Activated CD8-positive, alpha-beta memory T cell treated with anti-CD3 and anti-CD28 coated beads, Interleukin-2, amount 50 U/mL, for 1 hour (primary cell): ENCODE data around the gene SERPINB7.
"Not testable (repeated sequence)": the region's sequence is repeated elsewhere in the genome, so short reads cannot be mapped to it uniquely, and the experiment has no call there.

Experiments used
- DNase-seq: peaks from one replicate; pipeline ENCODE4 v3.0.0-alpha.2; 2020; ENCODE audit errors: extremely low read depth

The SERPINB7 gene

DNA sequence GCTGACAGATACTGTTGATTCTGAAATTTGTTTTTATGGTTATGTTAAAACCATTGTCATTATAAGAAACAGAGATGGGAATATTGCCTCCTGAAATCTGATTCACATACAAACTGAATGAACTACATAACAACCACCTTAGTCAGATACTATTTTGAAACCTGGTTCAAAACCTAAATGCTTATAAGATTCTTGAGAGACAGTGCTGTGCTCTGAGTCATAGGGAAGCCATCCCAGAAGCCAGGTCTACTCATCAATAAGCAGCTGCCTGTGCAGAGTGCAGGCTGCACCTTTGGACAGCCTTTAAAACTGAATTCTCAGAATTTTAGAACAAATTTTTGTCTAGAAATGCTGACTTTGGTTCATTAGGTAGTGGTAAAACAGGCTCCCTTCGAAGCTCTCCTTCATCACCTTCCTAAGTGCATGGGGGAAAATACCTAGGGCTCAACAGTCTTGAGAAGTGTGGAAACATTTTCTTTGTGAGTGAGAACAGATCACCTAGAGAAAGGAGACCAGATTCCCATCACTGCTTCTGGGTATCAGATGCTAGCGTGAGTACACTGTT, at the start of gene SERPINB7:
SERPINB7 (plus strand) TSS at position 253 of the 565 bp plus-strand sequence. CDS start 6,955 bp downstream, outside the sequence.
- DNase-seq = no peak

- DNase-seq = no peak
Measured at GRCh38 chr18:63725682-63726480, 49.3 kb upstream of the SERPINB7 start.

- no peak for DNase-seq
Measured at GRCh38 chr18:63730773-63731172, 44.4 kb upstream of the SERPINB7 start.

DNA sequence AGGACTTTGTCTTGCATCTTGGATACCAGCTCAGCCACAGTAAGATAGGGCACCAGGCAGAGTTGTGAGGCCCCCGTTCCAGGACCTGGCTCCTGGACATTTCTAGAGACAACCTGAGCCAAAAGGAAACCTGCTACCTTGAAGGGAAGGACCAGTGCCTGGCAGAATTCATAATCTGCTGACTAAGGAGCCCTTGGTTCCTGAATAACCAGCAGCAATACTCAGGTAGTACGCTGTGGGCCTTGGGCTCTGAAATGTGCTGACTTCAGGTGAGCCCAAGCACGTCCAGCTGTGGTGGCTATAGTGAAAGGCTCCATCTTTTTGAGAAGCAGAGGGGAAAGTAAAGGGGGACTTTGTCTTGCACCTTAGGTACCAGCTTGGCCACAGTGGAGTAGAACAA, 44.0 kb upstream of the SERPINB7 start:
- no peak for DNase-seq

DNA sequence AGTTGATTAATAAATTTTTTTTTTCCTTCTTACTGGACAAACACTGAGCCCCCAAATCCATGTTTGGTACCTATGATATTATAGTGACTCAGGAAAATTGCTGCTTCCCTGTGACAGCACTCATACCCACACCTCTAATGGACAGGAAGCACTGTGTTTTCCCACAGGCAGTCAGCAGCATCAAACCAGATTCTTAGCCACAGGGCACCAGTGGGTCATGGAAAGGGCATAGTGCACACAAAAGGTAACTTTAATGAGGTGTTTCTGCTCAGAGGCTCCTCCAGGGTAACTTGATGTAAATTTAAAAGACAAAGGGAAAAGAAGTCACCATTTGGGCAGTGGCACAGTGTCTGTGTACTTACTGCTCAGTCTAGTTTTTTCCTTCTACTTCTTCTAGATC, 38.3 kb upstream of the SERPINB7 start:
- no peak for DNase-seq

DNA sequence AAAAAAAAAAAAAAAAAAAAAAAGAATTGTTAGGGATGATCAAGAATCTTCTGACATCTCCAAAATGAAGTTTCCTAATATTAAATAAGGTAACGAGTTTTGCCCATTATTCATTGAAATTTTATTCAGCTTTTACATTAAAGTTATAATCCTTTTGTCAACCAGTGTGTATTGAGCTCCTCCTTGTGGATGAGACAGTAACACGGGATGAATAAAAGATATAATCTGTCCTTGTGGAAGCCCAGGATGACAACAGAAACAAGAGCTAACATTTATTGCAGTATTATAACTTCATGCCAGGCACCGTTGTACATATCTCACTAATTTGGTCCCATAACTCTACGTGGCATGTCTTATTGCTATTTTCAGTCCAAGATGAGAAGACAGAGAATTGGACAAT, 33.4 kb upstream of the SERPINB7 start:
- DNase-seq = no peak

GRCh38 chr18:63747006-63747405, 28.2 kb upstream of the SERPINB7 start:
- DNase-seq = no peak

DNA sequence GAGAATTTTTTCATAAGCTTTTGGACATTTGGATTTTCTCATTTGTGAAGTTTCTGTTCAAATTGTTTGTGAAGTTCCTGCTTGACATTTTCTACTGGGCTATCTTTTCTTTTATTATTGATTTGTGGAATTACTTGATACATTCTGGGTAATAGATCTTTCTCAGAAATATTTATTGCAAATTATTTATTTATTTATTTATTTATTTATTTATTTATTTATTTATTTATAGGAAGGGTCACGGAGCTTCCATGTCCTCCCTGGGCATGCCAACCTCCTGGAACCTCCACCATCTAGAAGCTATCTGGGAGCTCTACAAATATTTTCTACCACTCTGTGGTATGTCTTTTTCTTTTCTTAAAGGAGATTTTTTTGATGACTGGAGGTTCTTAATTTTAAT, 25.7 kb upstream of the SERPINB7 start:
- no peak for DNase-seq

- no peak for DNase-seq
Measured at GRCh38 chr18:63752636-63753035, 22.6 kb upstream of the SERPINB7 start.

GRCh38 chr18:63753676-63754075, 21.5 kb upstream of the SERPINB7 start:
- DNase-seq = no peak

- DNase-seq = no peak
Measured at GRCh38 chr18:63757541-63757940, 17.7 kb upstream of the SERPINB7 start.

- DNase-seq = no peak
Measured at GRCh38 chr18:63758615-63759240, 16.5 kb upstream of the SERPINB7 start.

DNA sequence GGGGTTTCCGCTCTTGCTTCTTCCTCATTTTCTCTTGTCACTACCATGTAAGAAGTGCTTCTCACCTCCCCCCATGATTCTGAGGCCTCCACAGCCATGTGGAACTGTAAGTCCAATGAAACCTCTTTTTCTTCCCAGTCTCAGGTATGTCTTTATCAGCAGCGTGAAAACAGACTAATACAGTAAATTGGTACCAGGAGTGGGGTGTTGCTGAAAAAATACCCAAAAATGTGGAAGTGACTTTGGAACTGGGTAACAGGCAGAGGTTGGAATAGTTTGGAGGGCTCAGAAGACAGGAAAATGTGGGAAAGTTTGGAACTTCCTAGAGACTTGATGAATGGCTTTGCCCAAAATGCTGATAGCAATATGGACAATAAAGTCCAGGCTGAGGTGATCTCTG, 15.4 kb upstream of the SERPINB7 start:
- DNase-seq = not testable (repeated sequence)

GRCh38 chr18:63762518-63762917, 12.7 kb upstream of the SERPINB7 start:
- no peak for DNase-seq

DNA sequence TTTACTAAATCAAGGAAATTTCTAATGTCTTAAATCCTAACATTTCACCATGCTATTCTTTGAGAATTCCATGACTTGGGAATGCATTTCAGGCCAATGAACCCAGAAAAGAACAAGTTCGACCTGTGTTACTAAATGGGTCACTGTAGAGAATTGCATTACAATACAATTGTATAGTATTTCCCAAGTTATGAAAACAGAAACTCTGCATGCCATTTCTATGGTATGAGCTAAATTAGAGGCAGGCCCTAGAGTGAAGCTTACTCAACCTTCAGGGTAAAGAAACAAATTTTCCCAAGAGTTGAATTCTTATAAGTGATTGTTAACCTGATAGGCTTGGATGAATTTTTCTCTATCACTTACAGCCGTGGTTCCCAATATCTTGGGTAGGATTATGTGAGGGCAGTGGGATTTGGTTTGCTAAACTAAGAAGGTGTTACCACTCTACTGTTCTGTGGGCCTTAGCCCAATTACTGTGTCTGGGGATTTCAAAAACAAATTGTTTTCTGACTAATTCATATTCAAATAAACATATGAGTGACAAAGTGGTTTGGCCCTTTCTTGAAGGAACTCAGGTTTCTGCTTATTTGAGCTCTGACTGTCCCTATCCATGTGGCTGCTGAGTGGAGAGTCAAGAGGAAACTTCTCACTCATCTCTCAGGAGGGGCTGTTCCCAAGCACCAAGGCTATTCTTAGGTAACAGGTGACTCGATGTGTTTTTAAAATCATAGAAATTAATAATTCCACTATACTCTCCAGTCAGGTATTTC, 11.2 kb upstream of the SERPINB7 start:
- no peak for DNase-seq

DNA sequence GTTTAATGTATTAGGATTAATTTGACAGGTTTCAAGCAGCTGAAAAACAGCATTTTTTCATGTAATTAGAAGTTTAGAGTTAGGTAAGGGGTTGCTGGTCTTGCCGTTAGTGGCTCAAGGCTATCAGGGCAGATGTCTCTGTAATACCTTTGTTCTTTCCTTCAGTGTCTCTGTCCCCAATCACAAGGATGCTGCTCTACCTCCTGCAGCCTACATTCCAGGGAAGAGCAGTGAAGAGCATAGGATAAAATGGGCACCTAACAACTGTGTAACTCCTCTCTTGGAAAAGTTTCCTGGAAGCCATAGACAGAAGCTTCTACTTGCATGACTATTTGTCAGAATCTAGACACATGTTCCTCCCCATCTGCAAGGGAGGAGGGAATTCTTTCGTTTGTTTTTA, 9.4 kb upstream of the SERPINB7 start:
- DNase-seq = no peak

GRCh38 chr18:63773551-63773950, 1.7 kb upstream of the SERPINB7 start:
- DNase-seq = no peak

DNA sequence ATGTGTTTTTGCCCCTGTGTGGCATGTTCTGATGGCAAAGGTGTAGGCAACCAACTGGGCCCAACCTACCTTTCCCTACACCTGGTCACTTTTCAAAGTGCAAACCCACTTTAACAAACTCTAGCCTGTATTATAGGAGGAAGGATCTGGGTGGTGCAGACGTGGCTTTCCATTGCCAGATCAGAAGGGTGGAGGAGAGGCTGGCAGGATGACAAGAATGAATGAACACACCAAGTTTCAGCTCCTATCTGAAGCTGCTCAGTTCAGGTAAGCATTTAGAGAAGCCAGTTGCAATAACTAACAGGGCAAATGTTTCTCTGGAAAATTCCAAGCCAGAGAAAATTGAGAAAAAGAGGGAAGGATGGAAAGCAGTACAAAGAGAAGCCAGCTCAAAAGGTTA, 707 bp upstream of the SERPINB7 start:
- no peak for DNase-seq

- no peak for DNase-seq
Measured at GRCh38 chr18:63779386-63779785, 4.2 kb downstream of the SERPINB7 start.

DNA sequence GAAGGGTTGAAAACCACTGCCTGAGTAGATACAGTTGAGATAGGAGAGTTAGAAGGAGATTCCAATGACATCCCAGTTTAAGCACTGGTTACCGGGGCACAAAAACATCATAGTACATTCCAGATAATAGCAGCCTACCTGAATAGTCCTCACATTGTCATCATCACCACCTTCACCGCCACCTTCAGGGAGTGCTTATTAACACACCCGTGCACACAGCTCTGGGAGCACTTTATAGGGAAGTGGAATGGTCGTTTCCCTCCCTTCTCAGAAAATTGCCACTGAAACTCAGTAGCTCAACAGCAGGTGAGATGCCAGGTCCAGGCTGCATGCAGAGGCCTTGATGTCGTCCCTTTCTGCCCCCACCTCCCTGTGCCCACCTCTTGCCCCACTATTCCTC, 8.2 kb downstream of the SERPINB7 start:
- DNase-seq = no peak

DNA sequence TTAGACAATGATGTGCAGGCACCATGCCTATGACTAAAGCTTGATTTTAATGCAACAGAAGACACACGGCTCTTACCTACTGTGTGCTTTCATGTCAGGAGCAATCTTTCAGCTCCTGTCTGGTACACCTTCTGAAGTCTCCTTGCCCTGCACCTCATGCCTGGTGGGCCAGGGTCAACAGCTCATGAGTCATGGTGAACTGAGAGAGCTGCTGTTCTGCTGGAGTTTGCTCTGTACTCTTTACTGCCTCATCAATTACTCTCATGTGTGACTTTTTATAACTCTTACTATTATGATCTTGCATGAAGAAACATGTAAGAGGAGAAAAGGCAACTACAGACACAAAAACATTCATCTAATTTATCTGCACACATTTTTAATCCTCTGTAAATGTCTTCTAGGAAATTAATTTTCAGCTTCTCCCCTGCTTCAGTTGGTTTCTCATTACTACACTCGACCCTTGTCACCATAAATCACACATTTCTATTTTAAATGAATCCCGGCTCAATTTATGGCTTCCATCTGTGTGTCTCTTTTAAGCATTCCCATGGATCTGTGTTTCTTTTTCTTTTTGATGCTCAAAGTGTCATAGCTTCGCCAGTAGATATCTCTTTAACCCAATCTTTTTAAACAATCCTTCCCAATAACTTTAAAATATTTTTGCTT, 9.7 kb downstream of the SERPINB7 start:
- no peak for DNase-seq

GRCh38 chr18:63787673-63788072, 12.5 kb downstream of the SERPINB7 start:
- DNase-seq = no peak
